ENCODE measurements around the gene TEF. TPM values are rescaled to one million over a fixed set of nuclear protein-coding genes. Genes with fewer than 3 reads are reported as not detected.

TEF gene
- polyA plus RNA-seq, 1 donor = 5.6 TPM

GRCh38 chr22:41448189-41448808 lies 66.6 kb downstream of the TEF start:
- Histone ChIP-seq H3K36me3 (ENCODE audit: control insufficient read depth, insufficient read depth, low read length) (peaks cover under 1% of the 10 kb centered on the region), H3K4me3 (ENCODE audit: low read length) (peak overlapping the region; percentile 75), H3K27me3 (ENCODE audit: control insufficient read depth, insufficient read depth, low read length) (no peaks in the 10 kb centered on the region), H3K4me1 (ENCODE audit: control insufficient read depth, insufficient read depth, low read length) (peaks cover 5% of the 10 kb centered on the region), H3K9me3 (ENCODE audit: control insufficient read depth, low read depth, low read length) (no peaks in the 10 kb centered on the region), H3K27ac (ENCODE audit: low read length) (peak overlapping the region; percentile 97)
- WGBS (ENCODE audit: insufficient coverage, low lambda C conversion rate) = 0% methylated on average over 2 of the region's 28 CpGs
- DNase-seq = peak; percentile 99 to 100

Other genes with a start within 250 kb of the TEF start
- 17.9 TPM for gene L3MBTL2, start 176.6 kb upstream of the TEF start, polyA plus RNA-seq
- gene CHADL, start 141.0 kb upstream of the TEF start, polyA plus RNA-seq = 2.4 TPM
- gene RANGAP1, start 95.8 kb upstream of the TEF start, polyA plus RNA-seq = 40.3 TPM
- gene ZC3H7B, start 80.4 kb upstream of the TEF start, polyA plus RNA-seq = 58.0 TPM
- gene TOB2, start 64.9 kb downstream of the TEF start, polyA plus RNA-seq = 63.2 TPM
- gene PHF5A, start 86.8 kb downstream of the TEF start, polyA plus RNA-seq = 39.5 TPM
- gene ACO2, start 87.2 kb downstream of the TEF start, polyA plus RNA-seq = 209 TPM
- 12.4 TPM for gene POLR3H, start 162.5 kb downstream of the TEF start, polyA plus RNA-seq
- 2.7 TPM for gene CSDC2, start 179.1 kb downstream of the TEF start, polyA plus RNA-seq
- gene PMM1, start 207.9 kb downstream of the TEF start, polyA plus RNA-seq = 52.4 TPM
- 34.0 TPM for gene DESI1, start 239.1 kb downstream of the TEF start, polyA plus RNA-seq
- 247 TPM for gene XRCC6, start 239.4 kb downstream of the TEF start, polyA plus RNA-seq

Data from large intestine (tissue), 3 donors.